ENCODE data around the gene PPARG. TPM values are rescaled to one million over a fixed set of nuclear protein-coding genes. Genes with fewer than 3 reads are reported as not detected.

Gene PPARG
- total and polyA plus RNA-seq, 2 experiments from 2014 or later: 25.1 to 37.9 TPM

GRCh38 chr3:12439161-12439940 is 150.5 kb downstream of the PPARG start:
- Histone ChIP-seq H3K9me2 (replicated peaks; ENCODE audit: insufficient read depth) (no peaks in the 10 kb centered on the region), H3K9me3 (ENCODE audit: low read depth) (no peaks in the 10 kb centered on the region), H2AFZ (no peak overlapping the region), H3K4me3 (no peak overlapping the region), H3K27ac (no peak overlapping the region), H3K4me1 (ENCODE audit: insufficient read depth) (peaks cover 13% of the 10 kb centered on the region), H3K4me2 (no peak overlapping the region), H3K79me2 (no peaks in the 10 kb centered on the region), H3K27me3 (no peaks in the 10 kb centered on the region), H3K36me3 (replicated peaks; ENCODE audit: insufficient read depth, low read depth) (no peaks in the 10 kb centered on the region), H4K20me1 (ENCODE audit: insufficient read depth, poor library complexity, severe bottlenecking) (no peaks in the 10 kb centered on the region)
- TF ChIP-seq EZH2 (IDR thresholded peaks at IDR 0.05; ENCODE audit: borderline replicate concordance): no peak
- TF ChIP-seq, protein P1, sequence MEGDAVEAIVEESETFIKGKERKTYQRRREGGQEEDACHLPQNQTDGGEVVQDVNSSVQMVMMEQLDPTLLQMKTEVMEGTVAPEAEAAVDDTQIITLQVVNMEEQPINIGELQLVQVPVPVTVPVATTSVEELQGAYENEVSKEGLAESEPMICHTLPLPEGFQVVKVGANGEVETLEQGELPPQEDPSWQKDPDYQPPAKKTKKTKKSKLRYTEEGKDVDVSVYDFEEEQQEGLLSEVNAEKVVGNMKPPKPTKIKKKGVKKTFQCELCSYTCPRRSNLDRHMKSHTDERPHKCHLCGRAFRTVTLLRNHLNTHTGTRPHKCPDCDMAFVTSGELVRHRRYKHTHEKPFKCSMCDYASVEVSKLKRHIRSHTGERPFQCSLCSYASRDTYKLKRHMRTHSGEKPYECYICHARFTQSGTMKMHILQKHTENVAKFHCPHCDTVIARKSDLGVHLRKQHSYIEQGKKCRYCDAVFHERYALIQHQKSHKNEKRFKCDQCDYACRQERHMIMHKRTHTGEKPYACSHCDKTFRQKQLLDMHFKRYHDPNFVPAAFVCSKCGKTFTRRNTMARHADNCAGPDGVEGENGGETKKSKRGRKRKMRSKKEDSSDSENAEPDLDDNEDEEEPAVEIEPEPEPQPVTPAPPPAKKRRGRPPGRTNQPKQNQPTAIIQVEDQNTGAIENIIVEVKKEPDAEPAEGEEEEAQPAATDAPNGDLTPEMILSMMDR (IDR thresholded peaks at IDR 0.05; ENCODE audit: poor library complexity): no peak
- no peak for TF ChIP-seq EZH2phosphoT487 (IDR thresholded peaks at IDR 0.05; ENCODE audit: low read depth, severe bottlenecking, unreplicated experiment)
- WGBS (ENCODE audit: low lambda C conversion rate, missing lambda C conversion rate): 80% methylated on average over 11 of the region's 11 CpGs
- DNase-seq (ENCODE audit: low spot score): no peak

DNA sequence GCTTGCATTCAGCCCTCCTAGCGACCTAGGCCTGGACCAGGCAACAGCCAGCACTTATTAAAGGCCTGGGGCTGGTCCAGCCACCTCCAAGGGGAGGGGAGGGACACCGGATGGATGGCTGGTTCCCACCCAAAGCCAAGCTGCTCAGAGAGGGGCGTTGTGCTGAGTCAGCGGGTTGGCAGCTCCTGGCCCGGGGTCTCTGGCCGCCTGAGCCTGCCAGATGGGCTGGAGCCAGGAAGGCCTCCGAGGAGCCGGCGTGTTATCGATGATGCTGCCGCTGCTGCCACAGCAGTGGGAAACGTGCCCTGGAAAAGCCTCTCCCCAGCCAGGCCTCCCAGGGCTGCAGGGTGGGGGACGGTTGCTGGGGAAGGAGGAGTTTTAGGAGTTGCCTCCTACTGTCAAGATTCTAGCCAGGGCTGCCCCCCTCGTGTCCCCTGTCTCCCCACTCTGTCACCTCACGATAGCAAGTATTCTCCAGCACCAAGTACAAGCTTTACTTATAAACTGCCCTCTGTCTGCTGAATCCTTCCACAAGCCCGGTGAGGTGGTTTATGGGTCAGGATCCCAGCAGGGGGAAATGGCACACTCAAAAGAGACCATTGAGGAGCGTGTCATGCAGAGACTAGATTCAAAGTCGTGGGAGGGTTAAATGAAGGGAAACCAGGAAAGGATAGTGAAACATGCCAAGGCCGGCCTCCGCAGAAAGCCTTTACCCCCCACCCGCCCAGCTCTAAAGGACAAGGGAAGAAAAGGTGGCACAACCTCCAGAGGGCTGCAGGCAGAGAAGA is 152.3 kb downstream of the PPARG start:
- Histone ChIP-seq H3K36me3 (replicated peaks; ENCODE audit: insufficient read depth, low read depth) (no peaks in the 10 kb centered on the region), H4K20me1 (ENCODE audit: insufficient read depth, poor library complexity, severe bottlenecking) (no peaks in the 10 kb centered on the region), H2AFZ (no peak overlapping the region), H3K9me3 (ENCODE audit: low read depth) (no peaks in the 10 kb centered on the region), H3K4me1 (ENCODE audit: insufficient read depth) (peaks cover 28% of the 10 kb centered on the region), H3K4me2 (no peak overlapping the region), H3K27ac (no peak overlapping the region), H3K4me3 (no peak overlapping the region), H3K79me2 (no peaks in the 10 kb centered on the region), H3K9me2 (replicated peaks; ENCODE audit: insufficient read depth) (no peaks in the 10 kb centered on the region), H3K27me3 (no peaks in the 10 kb centered on the region)
- DNase-seq (ENCODE audit: low spot score): peak; percentile 54
- WGBS (ENCODE audit: low lambda C conversion rate, missing lambda C conversion rate): 72% methylated on average over 21 of the region's 21 CpGs
- no peak for TF ChIP-seq EZH2 (IDR thresholded peaks at IDR 0.05; ENCODE audit: borderline replicate concordance)
- TF ChIP-seq, protein P1 (IDR thresholded peaks at IDR 0.05; ENCODE audit: poor library complexity): no peak
- no peak for TF ChIP-seq EZH2phosphoT487 (IDR thresholded peaks at IDR 0.05; ENCODE audit: low read depth, severe bottlenecking, unreplicated experiment)

DNA sequence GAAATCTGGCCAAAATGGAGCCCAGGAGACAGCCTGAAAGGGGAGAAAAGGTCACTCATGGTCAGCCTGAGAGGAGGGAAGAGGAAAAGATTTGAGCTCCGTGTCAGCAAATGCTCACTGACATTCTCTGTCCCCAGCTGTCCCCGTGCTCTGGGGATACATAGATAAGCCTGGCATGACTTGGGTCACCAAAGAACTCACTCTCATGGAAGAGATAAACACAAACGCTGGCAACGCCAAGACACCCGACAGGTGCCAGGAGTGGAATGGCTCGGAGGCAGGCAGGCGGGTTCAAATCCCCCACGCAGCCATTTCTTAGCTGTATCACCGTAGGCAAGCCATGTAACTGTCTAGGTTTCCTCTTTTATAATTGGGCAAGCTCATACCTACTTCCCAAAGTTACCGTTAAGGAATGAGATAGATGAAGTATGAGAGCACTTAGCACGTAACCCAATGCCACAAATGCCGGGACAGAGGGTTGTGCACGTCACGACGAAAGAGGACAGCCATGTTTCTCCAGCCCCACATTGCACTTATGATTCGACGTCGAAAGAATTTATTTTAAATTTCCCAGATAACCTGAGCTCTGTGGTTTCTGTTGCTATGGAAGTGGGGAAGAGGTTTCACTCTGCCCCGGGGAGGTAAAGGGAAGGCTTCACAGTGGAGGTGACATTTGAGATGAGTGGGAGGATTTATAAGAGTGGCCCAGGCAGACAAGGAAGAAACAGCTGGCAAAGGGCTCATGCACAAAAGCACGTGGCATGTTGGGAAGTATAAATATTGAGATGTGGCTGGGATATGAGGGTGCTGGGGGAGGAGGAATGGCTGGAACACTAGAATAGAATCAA is 154.0 kb downstream of the PPARG start:
- Histone ChIP-seq H4K20me1 (ENCODE audit: insufficient read depth, poor library complexity, severe bottlenecking) (no peaks in the 10 kb centered on the region), H3K79me2 (no peaks in the 10 kb centered on the region), H3K4me3 (no peak overlapping the region), H3K9me3 (ENCODE audit: low read depth) (no peaks in the 10 kb centered on the region), H3K27me3 (no peaks in the 10 kb centered on the region), H3K4me2 (no peak overlapping the region), H3K36me3 (replicated peaks; ENCODE audit: insufficient read depth, low read depth) (no peaks in the 10 kb centered on the region), H3K27ac (no peak overlapping the region), H3K9me2 (replicated peaks; ENCODE audit: insufficient read depth) (no peaks in the 10 kb centered on the region), H2AFZ (no peak overlapping the region), H3K4me1 (ENCODE audit: insufficient read depth) (peaks cover 28% of the 10 kb centered on the region)
- TF ChIP-seq, protein P1 (IDR thresholded peaks at IDR 0.05; ENCODE audit: poor library complexity): no peak
- no peak for TF ChIP-seq EZH2 (IDR thresholded peaks at IDR 0.05; ENCODE audit: borderline replicate concordance)
- TF ChIP-seq EZH2phosphoT487 (IDR thresholded peaks at IDR 0.05; ENCODE audit: low read depth, severe bottlenecking, unreplicated experiment): no peak
- 84% methylated on average over 20 of the region's 20 CpGs for WGBS (ENCODE audit: low lambda C conversion rate, missing lambda C conversion rate)
- no peak for DNase-seq (ENCODE audit: low spot score)

Data from hepatocyte (in vitro differentiated cells).